ENCODE data around the gene VDAC2. TPM values are rescaled to one million over a fixed set of nuclear protein-coding genes. Genes with fewer than 3 reads are reported as not detected.

VDAC2 gene
- total and polyA plus RNA-seq, 4 experiments from 2014 or later, result 76.9 to 192 (median 114) TPM

DNA sequence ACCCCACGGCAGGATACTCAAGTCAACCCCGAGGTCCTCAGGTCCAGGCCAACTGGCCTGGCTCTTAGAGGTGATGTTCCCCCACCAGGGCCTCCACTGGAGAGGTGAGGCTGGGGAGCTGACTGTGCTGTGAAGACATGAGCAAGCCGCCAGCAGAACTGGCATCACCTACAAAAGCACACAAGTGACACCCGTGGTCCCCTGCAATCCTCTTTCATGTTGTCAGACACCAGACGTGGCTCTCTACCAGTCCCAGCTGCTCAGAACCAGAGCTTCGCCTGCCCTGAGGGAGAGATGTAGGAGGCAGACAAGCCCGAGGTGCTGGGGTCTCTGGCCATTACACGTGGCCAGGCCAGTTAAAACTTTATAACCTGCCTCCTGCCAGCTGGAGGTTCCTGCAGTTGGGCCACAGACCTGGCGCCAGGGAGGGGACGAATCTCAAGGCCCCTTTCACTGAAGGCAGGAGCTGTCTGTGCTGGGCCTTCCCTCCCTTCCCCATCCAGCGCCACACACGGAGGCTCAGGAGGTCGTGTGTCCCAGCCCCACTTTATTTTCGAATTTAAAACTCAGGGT, 22.9 kb downstream of the VDAC2 start:
- H3K9me3 Mint-ChIP-seq, result no peaks in the 10 kb centered on the region
- Histone ChIP-seq H3K4me3 (ENCODE audit: low read length in 2 of 2) (peak overlapping the region in 1 of 2 donors; percentile 68), H3K36me3 (ENCODE audit: insufficient read depth, low read length) (peaks cover 15% of the 10 kb centered on the region), H3K27me3 (ENCODE audit: insufficient read depth, low read length) (no peaks in the 10 kb centered on the region), H3K4me1 (ENCODE audit: insufficient read depth, low read length) (peaks cover 24% of the 10 kb centered on the region), H3K9me3 (ENCODE audit: control insufficient read depth in 1 of 2, low read length in 2 of 2) (no peaks in the 10 kb centered on the region), H3K27ac (ENCODE audit: low read depth, low read length) (peak overlapping the region; percentile 68)
- ChIA-PET POLR2A (ENCODE audit: partially characterized antibody) (interaction anchor here (0.9 to 15.2 kb wide), 9 partner anchors 10 to 1083 kb away, joined by 3 to 284 read pairs (median 4); partner anchors contain the start of genes ADK, AP3M1, SAMD8 and VDAC2), CTCF (ENCODE audit: partially characterized antibody) (interaction anchor here (1.0 to 17.8 kb wide), 11 partner anchors 10 to 989 kb away, joined by 3 to 399 read pairs (median 7); partner anchors contain the start of genes SAMD8 and VDAC2)
- peak overlapping the region; percentile 86 to 95 (median 91) for H3K27ac Mint-ChIP-seq
- peaks cover 9 to 43% (median 24%) of the 10 kb centered on the region in 4 donors for H3K4me1 Mint-ChIP-seq
- peak overlapping the region; percentile 77 to 87 (median 82) for H3K4me3 Mint-ChIP-seq
- peaks cover 16 to 41% of the 10 kb centered on the region in 2 donors for H3K36me3 Mint-ChIP-seq
- DNase-seq, result peak in 2 of 5 donors; percentile 5 to 48
- intact Hi-C loops (cut with micrococcal nuclease), result loop anchor here (1.0 to 10.0 kb wide), 6 partner anchors 23 to 1449 kb away; partner anchors contain the start of genes CHCHD1, KAT6B, SAMD8 and VDAC2
- no peaks in the 10 kb centered on the region for H3K27me3 Mint-ChIP-seq

- intact Hi-C loops (cut with micrococcal nuclease), result loop anchor here (1.0 to 10.0 kb wide), 6 partner anchors 24 to 1449 kb away; partner anchors contain the start of genes CHCHD1, KAT6B, SAMD8 and VDAC2
- DNase-seq, result peak; percentile 97 to 99 (median 97)
- H3K4me3 ChIP-seq (ENCODE audit: low read length in 2 of 2), result peak overlapping the region; percentile 52 to 68
- H3K36me3 ChIP-seq (ENCODE audit: insufficient read depth, low read length), result peaks cover 15% of the 10 kb centered on the region
- H3K27me3 Mint-ChIP-seq, result no peaks in the 10 kb centered on the region
- peaks cover 18% of the 10 kb centered on the region for H3K4me1 ChIP-seq (ENCODE audit: insufficient read depth, low read length)
- ChIA-PET CTCF (ENCODE audit: partially characterized antibody) (interaction anchor here (1.0 to 17.8 kb wide), 12 partner anchors 10 to 990 kb away, joined by 3 to 399 read pairs (median 7); partner anchors contain the start of genes SAMD8 and VDAC2), POLR2A (ENCODE audit: partially characterized antibody) (interaction anchor here (0.9 to 15.2 kb wide), 11 partner anchors 7 to 1083 kb away, joined by 3 to 284 read pairs (median 4); partner anchors contain the start of genes ADK, SAMD8 and VDAC2)
- no peaks in the 10 kb centered on the region for H3K9me3 ChIP-seq (ENCODE audit: control insufficient read depth in 1 of 2, low read length in 2 of 2)
- peak overlapping the region; percentile 77 to 87 (median 82) for H3K4me3 Mint-ChIP-seq
- no peaks in the 10 kb centered on the region for H3K9me3 Mint-ChIP-seq
- H3K27ac ChIP-seq (ENCODE audit: low read depth, low read length), result peak overlapping the region; percentile 68
- H3K27ac Mint-ChIP-seq, result peak overlapping the region; percentile 86 to 95 (median 91)
- peaks cover 8 to 40% (median 21%) of the 10 kb centered on the region in 4 donors for H3K4me1 Mint-ChIP-seq
- no peaks in the 10 kb centered on the region for H3K27me3 ChIP-seq (ENCODE audit: insufficient read depth, low read length)
- peaks cover 12 to 34% of the 10 kb centered on the region in 2 donors for H3K36me3 Mint-ChIP-seq
Measured at GRCh38 chr10:75234017-75234682, 23.6 kb downstream of the VDAC2 start.

DNA sequence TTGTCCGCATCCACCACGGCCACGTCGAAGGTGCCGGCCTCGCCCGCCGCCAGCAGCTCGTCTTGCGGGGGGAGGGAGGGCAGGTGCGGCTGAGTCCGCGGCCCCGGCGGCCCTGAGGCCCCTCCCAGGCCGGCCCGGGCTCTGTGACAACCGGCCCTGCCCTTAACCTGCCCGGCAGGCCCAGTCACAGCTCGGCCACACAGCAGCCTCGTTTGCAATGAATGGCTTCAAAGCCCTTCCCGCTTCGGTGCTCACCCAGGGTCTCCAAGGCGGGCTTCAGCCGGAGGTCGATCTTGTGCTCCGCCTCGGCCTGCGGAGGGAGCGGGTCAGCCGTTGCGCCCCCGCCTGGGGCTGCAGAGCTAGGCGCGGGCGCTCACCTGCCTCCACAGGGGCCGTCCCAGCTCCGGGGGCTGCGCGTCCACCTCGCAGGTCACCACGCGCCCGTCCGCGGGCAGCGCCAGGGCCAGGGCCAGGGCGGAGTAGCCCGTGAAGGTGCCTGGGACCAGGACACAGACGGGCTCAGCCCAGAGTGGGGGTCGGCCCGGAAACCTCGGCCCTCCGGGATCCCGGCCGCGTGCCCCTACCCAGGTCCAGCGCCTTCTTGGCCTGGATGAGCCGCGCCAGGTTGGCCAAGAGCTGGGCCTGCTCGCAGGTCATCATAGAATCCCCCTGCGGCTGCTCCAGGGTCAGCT, 24.2 kb downstream of the VDAC2 start:
- ChIA-PET CTCF (ENCODE audit: partially characterized antibody) (interaction anchor here (1.0 to 17.8 kb wide), 18 partner anchors 8 to 1007 kb away, joined by 3 to 399 read pairs (median 6); partner anchors contain the start of genes SAMD8 and VDAC2), POLR2A (ENCODE audit: partially characterized antibody) (interaction anchor here (0.6 to 15.2 kb wide), 11 partner anchors 8 to 1083 kb away, joined by 3 to 284 read pairs (median 4); partner anchors contain the start of genes ADK, SAMD8 and VDAC2)
- no peaks in the 10 kb centered on the region for H3K9me3 ChIP-seq (ENCODE audit: control insufficient read depth in 1 of 2, low read length in 2 of 2)
- Mint-ChIP-seq H3K4me1 (peaks cover 8 to 40% (median 21%) of the 10 kb centered on the region in 4 donors), H3K4me3 (peak overlapping the region; percentile 77 to 87 (median 84)), H3K9me3 (no peaks in the 10 kb centered on the region), H3K27ac (peak overlapping the region in 6 of 7 donors; percentile 67 to 95 (median 88)), H3K27me3 (no peaks in the 10 kb centered on the region), H3K36me3 (peaks cover 12 to 28% of the 10 kb centered on the region in 2 donors)
- no peaks in the 10 kb centered on the region for H3K27me3 ChIP-seq (ENCODE audit: insufficient read depth, low read length)
- peak overlapping the region; percentile 52 to 68 for H3K4me3 ChIP-seq (ENCODE audit: low read length in 2 of 2)
- no peak for DNase-seq
- H3K36me3 ChIP-seq (ENCODE audit: insufficient read depth, low read length), result peaks cover 15% of the 10 kb centered on the region
- H3K27ac ChIP-seq (ENCODE audit: low read depth, low read length), result peak overlapping the region; percentile 45
- H3K4me1 ChIP-seq (ENCODE audit: insufficient read depth, low read length), result peaks cover 18% of the 10 kb centered on the region
- intact Hi-C loops (cut with micrococcal nuclease), result loop anchor here (1.0 to 10.0 kb wide), 7 partner anchors 25 to 1450 kb away; partner anchors contain the start of genes CHCHD1, KAT6B, SAMD8 and VDAC2

GRCh38 chr10:75235375-75236177, 25.0 kb downstream of the VDAC2 start, which contains the start of gene COMTD1:
COMTD1 (minus strand) TSS chr10:75235957; CDS start chr10:75235928, 29 bp downstream.
- Mint-ChIP-seq H3K4me1 (peaks cover 5 to 36% (median 18%) of the 10 kb centered on the region in 4 donors), H3K36me3 (peaks cover 9 to 24% of the 10 kb centered on the region in 2 donors), H3K27ac (peak within 1 kb of the TSS; percentile 80 to 99 (median 91)), H3K27me3 (no peaks in the 10 kb centered on the region), H3K4me3 (peak within 1 kb of the TSS; percentile 74 to 87 (median 84)), H3K9me3 (no peaks in the 10 kb centered on the region)
- ChIA-PET POLR2A (ENCODE audit: partially characterized antibody) (interaction anchor here (0.6 to 15.2 kb wide), 9 partner anchors 9 to 1084 kb away, joined by 3 to 284 read pairs (median 7); partner anchors contain the start of genes ADK, SAMD8 and VDAC2), CTCF (ENCODE audit: partially characterized antibody) (interaction anchor here (0.6 to 17.8 kb wide), 39 partner anchors 9 to 1147 kb away, joined by 3 to 399 read pairs (median 5); partner anchors contain the start of genes SAMD8 and VDAC2)
- H3K4me3 ChIP-seq (ENCODE audit: low read length in 2 of 2), result peak within 1 kb of the TSS; percentile 52 to 68
- intact Hi-C loops (cut with micrococcal nuclease), result loop anchor here (1.0 to 10.0 kb wide), 7 partner anchors 47 to 1451 kb away; partner anchors contain the start of genes CHCHD1 and ZSWIM8
- peak; percentile 91 to 95 (median 92) for DNase-seq
- H3K27ac ChIP-seq (ENCODE audit: low read depth, low read length), result peak within 1 kb of the TSS; percentile 45
- no peaks in the 10 kb centered on the region for H3K27me3 ChIP-seq (ENCODE audit: insufficient read depth, low read length)
- H3K9me3 ChIP-seq (ENCODE audit: control insufficient read depth in 1 of 2, low read length in 2 of 2), result no peaks in the 10 kb centered on the region
- H3K36me3 ChIP-seq (ENCODE audit: insufficient read depth, low read length), result peaks cover 12% of the 10 kb centered on the region
- peaks cover 18% of the 10 kb centered on the region for H3K4me1 ChIP-seq (ENCODE audit: insufficient read depth, low read length)

DNA sequence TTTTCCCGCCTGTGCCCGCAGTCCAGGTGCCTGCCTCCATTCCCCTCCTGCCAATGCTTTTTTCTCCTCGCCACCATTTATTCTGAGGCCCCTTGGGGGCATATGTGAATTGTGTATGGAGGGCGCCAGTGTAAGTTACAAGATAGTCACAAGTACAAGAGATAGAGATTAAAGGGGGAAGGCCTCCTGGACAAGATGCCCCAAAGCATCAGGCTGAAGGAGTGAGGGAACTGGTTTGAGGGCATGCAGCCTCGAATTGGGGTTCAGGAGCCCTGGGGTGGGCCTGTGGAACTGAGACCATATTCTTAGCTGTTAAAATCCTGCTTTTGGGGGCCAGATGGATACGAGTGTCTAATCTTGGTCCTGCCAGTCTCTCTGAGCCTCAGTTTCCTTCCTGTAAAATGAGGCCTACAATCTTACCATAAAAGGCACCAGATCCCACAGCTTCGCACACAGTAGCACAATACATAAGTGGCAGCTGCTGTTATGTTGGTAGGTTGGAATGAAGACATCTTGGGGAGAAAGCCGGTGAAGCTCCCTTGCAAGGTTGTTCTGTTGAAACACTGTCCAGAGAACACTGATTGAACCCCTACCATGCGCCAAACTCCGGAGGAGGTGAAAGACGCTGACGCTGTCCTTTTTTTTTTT, 25.7 kb downstream of the VDAC2 start:
- intact Hi-C loops (cut with micrococcal nuclease), result loop anchor here (1.0 to 10.0 kb wide), 7 partner anchors 48 to 1452 kb away; partner anchors contain the start of genes CHCHD1 and ZSWIM8
- CTCF ChIA-PET (ENCODE audit: partially characterized antibody), result interaction anchor here (0.6 to 17.8 kb wide), 33 partner anchors 9 to 1208 kb away, joined by 3 to 399 read pairs (median 6); partner anchors contain the start of genes SAMD8 and VDAC2
- POLR2A ChIA-PET (ENCODE audit: partially characterized antibody), result interaction anchor here (2.0 to 15.2 kb wide), 4 partner anchors 9 to 126 kb away, joined by 8 to 284 read pairs (median 22); partner anchors contain the start of genes SAMD8 and VDAC2
- Mint-ChIP-seq H3K4me1 (peaks cover 3 to 32% (median 15%) of the 10 kb centered on the region in 4 donors), H3K27me3 (no peaks in the 10 kb centered on the region), H3K27ac (peak overlapping the region; percentile 76 to 99 (median 91)), H3K9me3 (no peaks in the 10 kb centered on the region), H3K4me3 (peak overlapping the region; percentile 63 to 87 (median 80)), H3K36me3 (peaks cover 6 to 17% of the 10 kb centered on the region in 2 donors)
- no peak for DNase-seq
- Histone ChIP-seq H3K36me3 (ENCODE audit: insufficient read depth, low read length) (peaks cover 11% of the 10 kb centered on the region), H3K27me3 (ENCODE audit: insufficient read depth, low read length) (no peaks in the 10 kb centered on the region), H3K4me3 (ENCODE audit: low read length in 2 of 2) (peak overlapping the region in 1 of 2 donors; percentile 68), H3K9me3 (ENCODE audit: control insufficient read depth in 1 of 2, low read length in 2 of 2) (no peaks in the 10 kb centered on the region), H3K27ac (ENCODE audit: low read depth, low read length) (peak overlapping the region; percentile 45), H3K4me1 (ENCODE audit: insufficient read depth, low read length) (peaks cover 14% of the 10 kb centered on the region)

Measured in CD4-positive, alpha-beta memory T cell (primary cell).